Bronchial epithelial cell (primary cell): ENCODE data around the gene TXNDC11. TPM values are rescaled to one million over a fixed set of nuclear protein-coding genes. Genes with fewer than 3 reads are reported as not detected.
A peak's percentile ranks its signal among the peaks of the same experiment; 100 is the strongest.

Experiments used
- DNase-seq: peaks from one replicate; pipeline ENCODE4 v3.0.0-alpha.2; 2010; ENCODE audit warnings: low read depth
- FAIRE-seq: peaks from 2 replicates; lab custom pipeline; 2011; peaks lifted over from hg19 to GRCh38; lab: Jason Lieb, UNC
- H3K27me3 ChIP-seq: 2 replicates; pipeline ENCODE4 v1.5.1; 2011; ENCODE audit warnings: low read length; ENCODE audit not compliant: control insufficient read depth, insufficient read depth
- H3K36me3 ChIP-seq: 2 replicates; pipeline ENCODE4 v1.5.1; 2011; ENCODE audit warnings: low read length; ENCODE audit not compliant: control insufficient read depth, insufficient read depth
- H3K4me3 ChIP-seq: 2 replicates; pipeline ENCODE4 v1.5.1; 2011; ENCODE audit warnings: mild to moderate bottlenecking, low read depth, low read length, control low read depth
- CTCF ChIP-seq: IDR thresholded peaks from 2 replicates; pipeline ENCODE4 v1.5.1; 2011; ENCODE audit warnings: mild to moderate bottlenecking, moderate library complexity, low read length, control low read depth, inconsistent platforms; ENCODE audit not compliant: insufficient read depth, severe bottlenecking
- total RNA-seq: library from RNA; depleted of rRNA; stranded (reverse); fragments of >200 nt; gene quantifications from 2 replicates; pipeline ENCODE4 v1.2.1, GENCODE V29; 2014

The TXNDC11 gene
- total RNA-seq, 1 donor from 2014 or later = 35.8 TPM

DNA sequence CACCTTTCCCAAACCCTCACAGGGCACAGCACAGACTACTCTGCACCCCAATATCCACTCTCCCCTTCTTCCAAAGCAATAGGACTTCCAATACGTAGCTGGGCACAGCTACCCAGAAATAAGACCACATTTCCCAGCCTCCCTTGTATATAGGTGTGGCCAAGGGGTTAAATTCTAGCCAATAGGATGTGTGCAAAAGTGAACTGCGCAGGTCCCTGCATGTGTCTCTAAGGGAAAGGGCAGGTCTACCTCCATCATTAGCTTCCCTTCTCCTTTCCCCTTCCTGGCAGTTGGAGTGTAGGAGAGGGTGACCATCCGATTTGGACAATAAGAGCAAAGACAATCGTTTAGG lies 99.9 kb downstream of the TXNDC11 start:
- FAIRE-seq (no peak), DNase-seq (no peak)
- H3K27me3 ChIP-seq = no peaks in the 10 kb centered on the region
- no peak for TF ChIP-seq CTCF
- no peak overlapping the region for H3K4me3 ChIP-seq
- H3K36me3 ChIP-seq = no peaks in the 10 kb centered on the region

DNA sequence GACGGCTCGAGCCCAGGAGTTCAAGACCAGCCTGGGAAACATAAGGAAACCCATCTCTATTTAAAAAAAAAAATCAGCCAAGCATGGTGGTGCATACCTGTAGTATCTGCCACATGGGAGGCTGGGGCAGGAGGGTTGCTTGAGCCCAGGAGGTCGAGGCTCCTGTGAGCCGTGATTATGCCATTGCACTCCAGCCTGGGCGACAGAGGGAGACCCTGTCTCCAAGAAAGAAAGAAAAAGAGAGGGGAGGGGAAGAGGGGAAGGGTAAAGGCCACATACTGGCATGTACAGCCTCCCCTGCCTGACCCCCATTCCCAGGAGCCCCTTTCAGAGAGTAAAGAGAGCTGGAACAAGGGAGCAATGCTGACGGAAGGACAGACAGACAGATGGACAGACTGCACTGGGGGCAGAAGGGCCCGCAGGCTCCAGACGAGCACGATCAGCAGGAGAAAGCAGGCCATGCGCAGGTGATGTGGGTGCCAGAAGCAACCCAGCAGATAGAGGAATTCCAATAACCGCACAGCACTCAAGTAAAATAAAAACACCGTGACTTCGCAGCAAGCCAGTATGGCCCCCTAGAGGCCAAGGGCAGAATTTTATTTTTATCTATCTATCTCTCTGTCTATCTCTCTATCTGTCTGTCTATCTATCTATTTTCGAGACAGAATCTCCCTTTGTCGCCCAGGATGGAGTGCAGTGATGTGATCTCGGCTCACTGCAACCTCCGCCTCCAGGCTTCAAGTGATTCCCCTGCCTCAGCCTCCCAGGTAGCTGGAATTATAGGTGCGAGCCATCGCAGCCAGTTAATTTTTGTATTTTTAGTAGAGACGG lies 101.5 kb downstream of the TXNDC11 start:
- H3K36me3 ChIP-seq = no peaks in the 10 kb centered on the region
- FAIRE-seq (no peak), DNase-seq (peak; percentile 69)
- peak; percentile 79 for TF ChIP-seq CTCF
- H3K27me3 ChIP-seq = no peaks in the 10 kb centered on the region
- H3K4me3 ChIP-seq = no peak overlapping the region

DNA sequence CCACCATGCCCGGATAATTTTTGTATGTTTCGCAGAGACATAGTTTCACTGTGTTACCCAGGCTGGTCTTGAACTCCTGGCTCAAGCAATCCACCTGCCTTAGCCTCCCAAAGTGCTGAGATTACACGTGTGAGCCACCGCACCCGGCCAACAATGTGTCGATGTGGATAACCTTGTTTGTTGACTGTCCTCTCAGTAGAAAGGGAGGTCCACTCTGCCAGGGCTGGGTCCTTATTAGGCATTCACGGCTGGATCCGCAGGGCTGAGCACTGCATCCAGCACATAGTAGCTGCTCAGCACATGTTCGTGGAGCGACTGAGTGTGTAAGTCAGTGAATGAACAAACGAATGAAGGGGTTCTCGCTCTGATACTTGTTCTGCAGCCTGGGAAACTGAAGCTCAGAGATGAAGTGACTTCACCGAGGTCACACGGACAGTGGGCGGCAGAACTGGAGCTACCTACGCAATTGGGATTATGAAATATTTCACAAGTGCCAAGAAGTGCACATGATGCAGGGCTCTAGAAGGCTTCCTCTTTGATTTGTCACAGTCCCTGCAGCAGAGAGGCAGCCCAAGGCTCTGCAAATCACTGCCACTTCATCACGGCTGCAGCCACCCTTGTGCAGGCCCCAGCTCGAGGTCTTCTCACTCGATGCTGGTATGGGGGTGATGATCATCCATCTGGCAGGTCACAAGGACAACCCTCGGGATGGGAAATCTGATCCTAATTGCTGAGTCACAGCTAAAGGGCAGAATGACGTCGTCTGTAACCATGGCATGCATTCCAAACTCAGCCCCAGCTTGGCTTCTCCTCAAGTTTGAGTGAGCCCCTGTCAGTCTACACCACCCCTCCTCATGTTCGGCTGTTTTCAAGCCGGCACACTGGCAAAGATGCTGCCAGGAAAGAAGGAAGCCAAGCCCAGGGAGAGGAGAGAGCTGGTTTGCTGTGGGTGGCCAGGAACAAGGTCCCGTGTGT lies 102.4 kb downstream of the TXNDC11 start:
- DNase-seq (peak; percentile 97), FAIRE-seq (peak; percentile 73)

GRCh38 chr16:11639008-11639562 lies 103.6 kb downstream of the TXNDC11 start:
- Histone ChIP-seq H3K36me3 (no peaks in the 10 kb centered on the region), H3K27me3 (no peaks in the 10 kb centered on the region), H3K4me3 (no peak overlapping the region)
- FAIRE-seq (no peak), DNase-seq (no peak)
- TF ChIP-seq CTCF = no peak

More for the DNA sequence above, 102.4 kb downstream of the TXNDC11 start:
- H3K4me3 ChIP-seq = no peak overlapping the region
- no peak for TF ChIP-seq CTCF
- H3K27me3 ChIP-seq = no peaks in the 10 kb centered on the region
- H3K36me3 ChIP-seq = no peaks in the 10 kb centered on the region

DNA sequence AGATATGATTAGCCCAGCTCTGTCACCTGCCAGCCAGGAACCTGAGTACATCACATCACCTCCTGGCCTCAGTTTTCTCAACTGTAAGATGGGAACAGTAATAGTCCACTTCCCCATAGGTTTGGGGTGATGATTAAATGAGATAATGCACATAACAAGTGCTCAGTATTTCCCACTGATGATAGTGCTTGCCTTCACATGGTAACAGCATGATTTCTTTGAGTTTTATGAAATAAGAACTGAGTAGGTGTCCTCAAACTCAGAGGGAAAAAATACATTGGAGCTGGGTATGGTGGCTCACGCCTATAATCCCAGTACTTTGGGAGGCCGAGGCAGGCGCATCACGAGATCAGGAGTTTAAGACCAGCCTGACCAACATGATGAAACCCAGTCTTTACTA lies 104.5 kb downstream of the TXNDC11 start:
- Histone ChIP-seq H3K4me3 (no peak overlapping the region), H3K27me3 (no peaks in the 10 kb centered on the region), H3K36me3 (no peaks in the 10 kb centered on the region)
- DNase-seq (no peak), FAIRE-seq (no peak)
- TF ChIP-seq CTCF = no peak
